HCT116 (cell line): ENCODE measurements around the gene GPR26. TPM values are rescaled to one million over a fixed set of nuclear protein-coding genes. Genes with fewer than 3 reads are reported as not detected.

Experiments used
- ATAC-seq: fragments of 200-7000 bp; cut with Tn5 transposase; 2 replicates; pipeline ENCODE4 v1.9.1; 2020; ENCODE audit warnings: mild to moderate bottlenecking, moderate library complexity
- BruUV-seq: library from RNA; stranded (reverse); fragments of 400-500 nt; replicated peaks from 2 replicates; lab custom pipeline; 2021; lab: Mats Ljungman, UMichigan
- CTCF ChIA-PET: fragments of 300-600 bp; sonication (Branson Sonifier 250); formaldehyde crosslinking; loops from one replicate; lab custom pipeline; 2021; ENCODE audit warnings: antibody characterized with exemption; lab: Charles Lee
- POLR2A ChIA-PET: fragments of 300-600, 350-600 bp; sonication (Branson Sonifier 250); formaldehyde crosslinking; loops from one replicate; lab custom pipeline; 2021; ENCODE audit warnings: antibody characterized with exemption; lab: Charles Lee
- RAD21 ChIA-PET, 2 experiments: fragments of 300-600 bp; sonication (Branson Sonifier 250); formaldehyde crosslinking; loops; one replicate each; lab custom pipeline; 2023; ENCODE audit warnings: low total read pairs in 2 of 2; ENCODE audit not compliant: uncharacterized antibody in 2 of 2, unreplicated experiment in 2 of 2, low non-redundant PET in 1 of 2; lab: Charles Lee
- DNase-seq: peaks from one replicate; pipeline ENCODE4 v3.0.0-alpha.2; 2010; ENCODE audit warnings: low read depth, low spot score
- H2AFZ ChIP-seq: fragments of 200-600 bp; shearing (Covaris generic), sonication (generic); 2 replicates; pipeline ENCODE4 v1.6.1; 2017; ENCODE audit warnings: low read depth, mixed run types, mixed read lengths, antibody characterized with exemption, low read length; ENCODE audit not compliant: poor library complexity, severe bottlenecking
- H3K27ac ChIP-seq: 2 replicates; pipeline ENCODE4 v1.5.1; 2012; ENCODE audit warnings: low read depth, low read length
- H3K27me3 ChIP-seq: fragments of 200-600 bp; sonication (generic); 2 replicates; pipeline ENCODE4 v1.6.1; 2016; ENCODE audit warnings: mixed run types, low read length, mixed read lengths; ENCODE audit not compliant: insufficient read depth
- H3K36me3 ChIP-seq, 2 experiments: fragments of 200-500 bp in 1 of 2; fragments of 200-600 bp in 1 of 2; sonication (Bioruptor generic) in 1 of 2; sonication (generic) in 1 of 2; 2 replicates each; pipeline versions ENCODE4 v1.5.1 to v1.6.1; 2014 to 2016; ENCODE audit warnings: low read length in 2 of 2, inconsistent platforms in 1 of 2, mixed read lengths in 1 of 2, mixed run types in 1 of 2; ENCODE audit not compliant: insufficient read depth in 2 of 2, control insufficient read depth in 1 of 2
- H3K4me1 ChIP-seq, 2 experiments: fragments of 200-600 bp in 1 of 2; sonication (generic) in 1 of 2; 2 replicates each; pipeline versions ENCODE4 v1.5.1 to v1.6.1; 2012 to 2017; ENCODE audit warnings: low read length in 2 of 2, inconsistent platforms in 1 of 2, mild to moderate bottlenecking in 1 of 2, mixed read lengths in 1 of 2, mixed run types in 1 of 2, moderate library complexity in 1 of 2; ENCODE audit not compliant: insufficient read depth in 2 of 2, control insufficient read depth in 1 of 2
- H3K4me2 ChIP-seq: fragments of 200-600 bp; sonication (generic); 2 replicates; pipeline ENCODE4 v1.6.1; 2017; ENCODE audit warnings: mixed run types, low read length, mixed read lengths
- H3K4me3 ChIP-seq, 2 experiments: fragments of 200-600 bp in 1 of 2; sonication (generic) in 1 of 2; replicated peaks in 1 of 2; 2 replicates each; pipeline ENCODE4 v1.5.1; 2011 to 2016; ENCODE audit warnings: low read length in 2 of 2, control low read depth in 1 of 2, low read depth in 1 of 2, mild to moderate bottlenecking in 1 of 2, mixed read lengths in 1 of 2, mixed run types in 1 of 2
- H3K79me2 ChIP-seq: fragments of 200-600 bp; sonication (generic); 2 replicates; pipeline ENCODE4 v1.6.1; 2017; ENCODE audit warnings: mild to moderate bottlenecking, mixed run types, low read length, moderate library complexity, mixed read lengths; ENCODE audit not compliant: insufficient read depth
- H3K9ac ChIP-seq: fragments of 200-600 bp; sonication (generic); 2 replicates; pipeline ENCODE4 v1.6.1; 2016; ENCODE audit warnings: low read length, mixed read lengths
- H3K9me2 ChIP-seq: fragments of 200-600 bp; sonication (generic), shearing (Covaris generic); 2 replicates; pipeline ENCODE4 v1.6.1; 2017; ENCODE audit warnings: mixed run types, mild to moderate bottlenecking, moderate library complexity; ENCODE audit not compliant: insufficient read depth
- H3K9me3 ChIP-seq, 2 experiments: fragments of 200-500 bp in 1 of 2; fragments of 200-600 bp in 1 of 2; sonication (Bioruptor generic) in 1 of 2; sonication (generic) in 1 of 2; 2 replicates each; pipeline ENCODE4 v1.6.1; 2014 to 2017; ENCODE audit warnings: low read length in 2 of 2, mixed read lengths in 2 of 2, inconsistent platforms in 1 of 2, low read depth in 1 of 2, mild to moderate bottlenecking in 1 of 2, mixed run types in 1 of 2, moderate library complexity in 1 of 2; ENCODE audit not compliant: control insufficient read depth in 1 of 2, insufficient read depth in 1 of 2
- H4K20me1 ChIP-seq: fragments of 200-600 bp; sonication (generic), shearing (Covaris generic); 2 replicates; pipeline ENCODE4 v1.6.1; 2017; ENCODE audit warnings: mixed run types, mild to moderate bottlenecking, moderate library complexity; ENCODE audit not compliant: insufficient read depth
- CBX3 ChIP-seq: IDR thresholded peaks from 2 replicates; pipeline ENCODE4 v1.6.1; 2012; ENCODE audit warnings: low read depth
- CEBPB ChIP-seq: IDR thresholded peaks from 2 replicates; pipeline ENCODE4 v1.6.1; 2012; ENCODE audit warnings: low read depth
- CTCF ChIP-seq, 3 experiments: fragments of 200-600 bp in 1 of 3; sonication (generic) in 1 of 3; IDR thresholded peaks in 2 of 3; conservative IDR thresholded peaks in 1 of 3; 2 replicates each; pipeline ENCODE4 v1.5.1; 2012 to 2017; ENCODE audit warnings: low read depth in 2 of 3, low read length in 2 of 3, antibody characterized with exemption in 1 of 3, borderline replicate concordance in 1 of 3, control low read depth in 1 of 3, mild to moderate bottlenecking in 1 of 3, mixed read lengths in 1 of 3, mixed run types in 1 of 3, moderate library complexity in 1 of 3; ENCODE audit not compliant: insufficient read depth in 1 of 3
- EGR1 ChIP-seq: IDR thresholded peaks from 2 replicates; pipeline ENCODE4 v1.6.1; 2012; ENCODE audit warnings: low read depth
- EZH2 ChIP-seq: fragments of 200-600 bp; sonication (generic); IDR thresholded peaks from 2 replicates; pipeline ENCODE4 v1.6.1; 2017; ENCODE audit warnings: antibody characterized with exemption, mixed run types
- FOSL1 ChIP-seq: IDR thresholded peaks from 2 replicates; pipeline ENCODE4 v1.6.1; 2012; ENCODE audit warnings: low read depth
- POLR2A ChIP-seq: IDR thresholded peaks from 2 replicates; pipeline ENCODE4 v1.7.0; 2011; ENCODE audit warnings: borderline replicate concordance; ENCODE audit not compliant: insufficient read depth, insufficient read length; ENCODE audit errors: extremely low read depth
- POLR2AphosphoS5 ChIP-seq: IDR thresholded peaks from 2 replicates; pipeline ENCODE4 v1.6.1; 2011; ENCODE audit warnings: mild to moderate bottlenecking, low read depth, low read length, moderate library complexity
- RAD21 ChIP-seq: IDR thresholded peaks from 2 replicates; pipeline ENCODE4 v1.6.1; 2012; ENCODE audit warnings: low read depth, mild to moderate bottlenecking
- REST ChIP-seq: IDR thresholded peaks from 2 replicates; pipeline ENCODE4 v1.6.1; 2012; ENCODE audit warnings: low read depth
- SIN3A ChIP-seq: IDR thresholded peaks from 2 replicates; pipeline ENCODE4 v1.6.1; 2012; ENCODE audit warnings: low read depth
- SP1 ChIP-seq: IDR thresholded peaks from 2 replicates; pipeline ENCODE4 v1.6.1; 2012; ENCODE audit warnings: low read depth
- YY1 ChIP-seq: IDR thresholded peaks from 2 replicates; pipeline ENCODE4 v1.6.1; 2011; ENCODE audit warnings: low read length, low read depth, moderate library complexity, mild to moderate bottlenecking; ENCODE audit not compliant: insufficient replicate concordance; ENCODE audit errors: extremely low read depth
- ZFX ChIP-seq: fragments of 450-650 bp; IDR thresholded peaks from 2 replicates; pipeline ENCODE4 v1.6.1; 2017
- ZNF274 ChIP-seq: fragments of 200-500 bp; sonication (Bioruptor generic); IDR thresholded peaks from 2 replicates; pipeline ENCODE4 v1.6.1; 2014; ENCODE audit warnings: mild to moderate bottlenecking, low read depth, low read length, inconsistent platforms
- intact Hi-C: fragments of 100-400 bp; cut with micrococcal nuclease; formaldehyde crosslinking; loops from 2 replicates; pipeline ENCODE4 v1.10.0; 2022
- total RNA-seq: library from RNA; stranded (reverse); gene quantifications from one replicate; pipeline ENCODE4 v1.2.1, GENCODE V29; 2021; ENCODE audit not compliant: unreplicated experiment
- TF ChIP-seq, protein P1 (sequence below): IDR thresholded peaks from 2 replicates; pipeline ENCODE4 v1.6.1; 2011; ENCODE audit warnings: mild to moderate bottlenecking, low read length, moderate library complexity; ENCODE audit not compliant: insufficient replicate concordance; ENCODE audit errors: extremely low read depth
- TF ChIP-seq, protein P2 (sequence below): IDR thresholded peaks from 2 replicates; pipeline ENCODE4 v1.6.1; 2012

GPR26 gene
- total RNA-seq, 1 experiment from 2014 or later: not detected

DNA sequence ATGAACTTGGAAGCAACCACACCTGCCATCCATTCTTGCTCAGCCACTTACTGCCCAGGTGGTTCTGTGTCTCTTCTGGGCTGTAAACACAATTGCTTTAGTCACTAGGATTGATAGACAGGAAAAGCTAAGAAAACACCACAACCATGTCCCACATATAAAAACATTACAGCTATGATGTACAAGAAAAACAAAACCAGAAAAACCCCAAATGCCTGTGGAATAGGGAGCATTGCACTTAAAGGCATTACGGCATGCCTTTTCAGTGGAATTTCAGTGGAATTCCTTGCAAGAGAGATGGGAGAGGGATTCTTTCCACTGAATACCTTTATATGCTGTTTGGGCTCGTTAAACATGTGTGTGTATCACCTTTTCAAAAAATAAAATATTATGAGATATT is 44.2 kb upstream of the GPR26 start (continued):
- no peak for TF ChIP-seq ZFX

DNA sequence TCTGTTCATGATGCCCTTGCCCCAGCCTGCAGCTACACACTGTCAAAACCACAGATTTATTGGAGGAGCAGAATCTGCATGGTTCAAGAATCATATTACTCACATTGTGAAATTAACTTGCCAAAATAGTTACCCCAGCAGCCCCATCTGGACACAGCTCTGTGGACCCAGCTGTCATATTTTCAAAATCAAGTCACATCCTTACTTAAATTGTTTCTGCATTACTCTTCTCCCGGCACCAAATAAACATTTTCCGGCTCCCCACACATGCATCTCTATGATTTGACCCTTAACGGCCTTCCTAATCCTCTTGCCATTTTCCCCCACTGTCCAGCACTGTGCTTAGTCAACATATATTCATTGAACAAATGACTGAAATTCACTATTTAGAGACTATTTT is 43.8 kb upstream of the GPR26 start:
- ChIA-PET RAD21 (no interaction called here), CTCF (no interaction called here), POLR2A (no interaction called here)
- Histone ChIP-seq H3K9me3 (no peaks in the 10 kb centered on the region), H3K4me3 (no peak overlapping the region), H3K9me2 (no peaks in the 10 kb centered on the region), H3K27ac (no peak overlapping the region), H3K27me3 (peaks cover 82% of the 10 kb centered on the region), H2AFZ (no peak overlapping the region), H3K4me1 (no peaks in the 10 kb centered on the region), H3K36me3 (no peaks in the 10 kb centered on the region), H4K20me1 (no peaks in the 10 kb centered on the region), H3K79me2 (no peaks in the 10 kb centered on the region), H3K4me2 (no peak overlapping the region), H3K9ac (no peak overlapping the region)
- no peak for TF ChIP-seq POLR2A
- no peak for TF ChIP-seq CTCF (IDR thresholded peaks at IDR 0.05 in 2 of 3, conservative IDR thresholded peaks at IDR 0.05 in 1 of 3; ENCODE audit: borderline replicate concordance in 1 of 3, insufficient read depth in 1 of 3, low read depth in 2 of 3, low read length in 2 of 3)
- TF ChIP-seq CEBPB: no peak
- TF ChIP-seq SP1: no peak
- TF ChIP-seq POLR2AphosphoS5: no peak
- no peak for TF ChIP-seq EZH2
- TF ChIP-seq SIN3A: no peak
- no peak for TF ChIP-seq ZFX
- TF ChIP-seq FOSL1: no peak
- TF ChIP-seq RAD21: no peak
- TF ChIP-seq EGR1: no peak
- no peak for TF ChIP-seq REST
- TF ChIP-seq, protein P1, sequence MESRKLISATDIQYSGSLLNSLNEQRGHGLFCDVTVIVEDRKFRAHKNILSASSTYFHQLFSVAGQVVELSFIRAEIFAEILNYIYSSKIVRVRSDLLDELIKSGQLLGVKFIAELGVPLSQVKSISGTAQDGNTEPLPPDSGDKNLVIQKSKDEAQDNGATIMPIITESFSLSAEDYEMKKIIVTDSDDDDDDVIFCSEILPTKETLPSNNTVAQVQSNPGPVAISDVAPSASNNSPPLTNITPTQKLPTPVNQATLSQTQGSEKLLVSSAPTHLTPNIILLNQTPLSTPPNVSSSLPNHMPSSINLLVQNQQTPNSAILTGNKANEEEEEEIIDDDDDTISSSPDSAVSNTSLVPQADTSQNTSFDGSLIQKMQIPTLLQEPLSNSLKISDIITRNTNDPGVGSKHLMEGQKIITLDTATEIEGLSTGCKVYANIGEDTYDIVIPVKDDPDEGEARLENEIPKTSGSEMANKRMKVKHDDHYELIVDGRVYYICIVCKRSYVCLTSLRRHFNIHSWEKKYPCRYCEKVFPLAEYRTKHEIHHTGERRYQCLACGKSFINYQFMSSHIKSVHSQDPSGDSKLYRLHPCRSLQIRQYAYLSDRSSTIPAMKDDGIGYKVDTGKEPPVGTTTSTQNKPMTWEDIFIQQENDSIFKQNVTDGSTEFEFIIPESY: no peak
- TF ChIP-seq CBX3: no peak
- no peak for TF ChIP-seq YY1
- TF ChIP-seq, protein P2, sequence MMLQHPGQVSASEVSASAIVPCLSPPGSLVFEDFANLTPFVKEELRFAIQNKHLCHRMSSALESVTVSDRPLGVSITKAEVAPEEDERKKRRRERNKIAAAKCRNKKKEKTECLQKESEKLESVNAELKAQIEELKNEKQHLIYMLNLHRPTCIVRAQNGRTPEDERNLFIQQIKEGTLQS: no peak
- TF ChIP-seq ZNF274: no peak
- ATAC-seq (no peak), DNase-seq (no peak)
- no TSS peak for BruUV-seq
- intact Hi-C loops: no loop called here
